Neural progenitor cell (in vitro differentiated cells): ENCODE data around the gene GORAB.

Source experiments
- EZH2 ChIP-seq: fragments of 200-600 bp; sonication (generic); IDR thresholded peaks from 2 replicates; pipeline ENCODE4 v1.6.1; 2017; ENCODE audit warnings: antibody characterized with exemption, mild to moderate bottlenecking, moderate library complexity
- TF ChIP-seq, protein P1 (sequence below): fragments of 200-600 bp; sonication (generic); IDR thresholded peaks from 2 replicates; pipeline ENCODE4 v1.5.1; 2017; ENCODE audit warnings: antibody characterized with exemption, mild to moderate bottlenecking

DNA sequence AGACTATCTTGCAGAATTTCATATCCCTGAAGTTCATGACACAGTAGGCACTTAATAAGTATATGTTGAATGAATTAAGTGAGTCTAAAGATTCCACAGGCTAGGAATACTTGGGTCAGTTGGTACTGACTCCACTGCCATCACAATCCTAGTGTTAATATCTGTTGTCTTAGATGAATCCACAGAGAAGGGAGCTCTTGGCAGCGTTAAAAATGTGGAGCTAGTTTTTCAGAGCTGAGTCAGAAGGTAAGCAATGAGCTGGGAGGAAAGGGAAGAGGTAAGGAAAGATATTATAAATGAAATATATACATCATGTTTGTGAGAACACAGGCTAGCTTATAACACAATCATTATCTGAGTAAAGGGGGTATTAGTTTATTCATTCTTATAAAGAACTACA lies 21.8 kb upstream of the GORAB start:
- TF ChIP-seq, protein P1, sequence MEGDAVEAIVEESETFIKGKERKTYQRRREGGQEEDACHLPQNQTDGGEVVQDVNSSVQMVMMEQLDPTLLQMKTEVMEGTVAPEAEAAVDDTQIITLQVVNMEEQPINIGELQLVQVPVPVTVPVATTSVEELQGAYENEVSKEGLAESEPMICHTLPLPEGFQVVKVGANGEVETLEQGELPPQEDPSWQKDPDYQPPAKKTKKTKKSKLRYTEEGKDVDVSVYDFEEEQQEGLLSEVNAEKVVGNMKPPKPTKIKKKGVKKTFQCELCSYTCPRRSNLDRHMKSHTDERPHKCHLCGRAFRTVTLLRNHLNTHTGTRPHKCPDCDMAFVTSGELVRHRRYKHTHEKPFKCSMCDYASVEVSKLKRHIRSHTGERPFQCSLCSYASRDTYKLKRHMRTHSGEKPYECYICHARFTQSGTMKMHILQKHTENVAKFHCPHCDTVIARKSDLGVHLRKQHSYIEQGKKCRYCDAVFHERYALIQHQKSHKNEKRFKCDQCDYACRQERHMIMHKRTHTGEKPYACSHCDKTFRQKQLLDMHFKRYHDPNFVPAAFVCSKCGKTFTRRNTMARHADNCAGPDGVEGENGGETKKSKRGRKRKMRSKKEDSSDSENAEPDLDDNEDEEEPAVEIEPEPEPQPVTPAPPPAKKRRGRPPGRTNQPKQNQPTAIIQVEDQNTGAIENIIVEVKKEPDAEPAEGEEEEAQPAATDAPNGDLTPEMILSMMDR, result no peak
- no peak for TF ChIP-seq EZH2
